ENCODE data around the gene EIF1AD. TPM values are rescaled to one million over a fixed set of nuclear protein-coding genes. Genes with fewer than 3 reads are reported as not detected.

Gene EIF1AD
- total and polyA plus RNA-seq, 9 of the 15 experiments (the other 6 are each of a cell fraction or from before 2014, with no cell fraction given) = 50.1 to 98.8 (median 58.7) TPM

- Histone ChIP-seq H3K4me2 (ENCODE audit: insufficient read depth, low read length) (no peak overlapping the region), H3K4me3 (no peak overlapping the region), H3K9me3 (replicated peaks; ENCODE audit: control insufficient read depth, insufficient read depth, low read depth, low read length) (no peaks in the 10 kb centered on the region), H4K20me1 (replicated peaks; ENCODE audit: control insufficient read depth, insufficient read depth, low read length) (no peaks in the 10 kb centered on the region), H3K27ac (ENCODE audit: extremely low read depth, low read depth, low read length) (no peak overlapping the region), H3K79me2 (ENCODE audit: control insufficient read depth, insufficient read depth, low read length) (no peaks in the 10 kb centered on the region), H3K27me3 (ENCODE audit: control insufficient read depth in 2 of 2, insufficient read depth in 2 of 2, low read length in 2 of 2) (no peaks in the 10 kb centered on the region), H3K4me1 (replicated peaks in 1 of 2; ENCODE audit: control insufficient read depth in 2 of 2, insufficient read depth in 2 of 2, low read length in 2 of 2) (peaks cover 32 to 78% of the 10 kb centered on the region in 2 experiments), H3K9me1 (ENCODE audit: control insufficient read depth, insufficient read depth, low read length) (peaks cover 5% of the 10 kb centered on the region), H3K9ac (ENCODE audit: insufficient read depth in 1 of 2, low read depth in 2 of 2, low read length in 2 of 2) (peak overlapping the region in 1 of 2 experiments; percentile 37; a peak in 2 of 4 replicates), H2AFZ (ENCODE audit: low read depth, low read length) (no peak overlapping the region), H3K36me3 (ENCODE audit: control insufficient read depth, insufficient read depth, low read length) (no peaks in the 10 kb centered on the region)
- no TSS peak for BruUV-seq (replicated peaks)
- POLR2A ChIA-PET = interaction anchor here (0.8 to 1.5 kb wide), 2 partner anchors 10 to 126 kb away, joined by 3 to 8 read pairs; partner anchors contain the start of gene CCDC85B
- 72% methylated on average over 10 of the region's 10 CpGs for WGBS (ENCODE audit: insufficient coverage, low coverage, missing lambda C conversion rate)
- FAIRE-seq (no peak), DNase-seq (ENCODE audit: extremely low read depth in 1 of 4, low spot score in 3 of 4) (no peak), ATAC-seq (no peak)
- intact Hi-C loops (cut with micrococcal nuclease) = no loop called here
- TF ChIP-seq ZNF224 (CRISPR knock-in tag; IDR thresholded peaks at IDR 0.05) (no peak), ZNF551 (CRISPR knock-in tag; IDR thresholded peaks at IDR 0.05) (no peak), RBM34 (IDR thresholded peaks at IDR 0.05; ENCODE audit: borderline replicate concordance, insufficient read depth, low read length) (no peak), ZZZ3 (IDR thresholded peaks at IDR 0.05) (no peak), ETV5 (CRISPR knock-in tag; IDR thresholded peaks at IDR 0.05; ENCODE audit: low read depth) (no peak), SRSF7 (optimal IDR thresholded peaks at IDR 0.05; ENCODE audit: low read depth, low read length) (no peak), ID3 (CRISPR knock-in tag; IDR thresholded peaks at IDR 0.05) (no peak), ID3 (tag; IDR thresholded peaks at IDR 0.05) (no peak), SIRT6 (IDR thresholded peaks at IDR 0.05; ENCODE audit: low read depth, low read length) (no peak), CBX2 (IDR thresholded peaks at IDR 0.05; ENCODE audit: insufficient read depth, low read length, poor library complexity, severe bottlenecking) (no peak), CHD4 (IDR thresholded peaks at IDR 0.05; ENCODE audit: insufficient read depth, insufficient replicate concordance, low read depth, low read length, poor library complexity, severe bottlenecking) (no peak), E2F6 (IDR thresholded peaks at IDR 0.05; ENCODE audit: borderline replicate concordance in 1 of 2, extremely low read depth in 1 of 2, insufficient read depth in 1 of 2, insufficient read length in 1 of 2, low read depth in 1 of 2, low read length in 1 of 2, poor library complexity in 1 of 2, severe bottlenecking in 1 of 2) (no peak)
- TF ChIP-seq, protein P1, sequence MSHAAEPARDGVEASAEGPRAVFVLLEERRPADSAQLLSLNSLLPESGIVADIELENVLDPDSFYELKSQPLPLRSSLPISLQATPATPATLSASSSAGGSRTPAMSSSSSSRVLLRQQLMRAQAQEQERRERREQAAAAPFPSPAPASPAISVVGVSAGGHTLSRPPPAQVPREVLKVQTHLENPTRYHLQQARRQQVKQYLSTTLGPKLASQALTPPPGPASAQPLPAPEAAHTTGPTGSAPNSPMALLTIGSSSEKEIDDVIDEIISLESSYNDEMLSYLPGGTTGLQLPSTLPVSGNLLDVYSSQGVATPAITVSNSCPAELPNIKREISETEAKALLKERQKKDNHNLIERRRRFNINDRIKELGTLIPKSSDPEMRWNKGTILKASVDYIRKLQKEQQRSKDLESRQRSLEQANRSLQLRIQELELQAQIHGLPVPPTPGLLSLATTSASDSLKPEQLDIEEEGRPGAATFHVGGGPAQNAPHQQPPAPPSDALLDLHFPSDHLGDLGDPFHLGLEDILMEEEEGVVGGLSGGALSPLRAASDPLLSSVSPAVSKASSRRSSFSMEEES (CRISPR knock-in tag; IDR thresholded peaks at IDR 0.05) = no peak
- CTCF ChIA-PET (ENCODE audit: low intra/inter-chr PET ratio) = no interaction called here
- in situ Hi-C loops (cut with MboI) = no loop called here
Observed at GRCh38 chr11:66016793-66017177, 14.8 kb upstream of the EIF1AD start.

Measured in K562 (cell line).